GM23248 (cell line): ENCODE data around the gene ATP6V0A1. TPM values are rescaled to one million over a fixed set of nuclear protein-coding genes. Genes with fewer than 3 reads are reported as not detected.
"Not testable (repeated sequence)": the region's sequence is repeated elsewhere in the genome, so short reads cannot be mapped to it uniquely, and the experiment has no call there.

ENCODE experiments used
- DNase-seq: peaks from one replicate; pipeline ENCODE4 v3.0.0-alpha.2; 2015
- H2AFZ ChIP-seq: fragments of 200-600 bp; sonication (generic); 2 replicates; pipeline ENCODE4 v1.6.1; 2016; ENCODE audit warnings: antibody characterized with exemption
- H3F3A ChIP-seq: fragments of 200-600 bp; sonication (generic); 2 replicates; pipeline ENCODE4 v1.6.1; 2016; ENCODE audit warnings: mild to moderate bottlenecking, antibody characterized with exemption, mixed run types; ENCODE audit not compliant: insufficient read depth
- H3K27ac ChIP-seq: fragments of 200-600 bp; sonication (generic); 2 replicates; pipeline ENCODE4 v1.5.1; 2016; ENCODE audit warnings: mild to moderate bottlenecking
- H3K27me3 ChIP-seq: fragments of 200-600 bp; sonication (generic); replicated peaks from 2 replicates; pipeline ENCODE4 v1.6.1; 2016; ENCODE audit warnings: mild to moderate bottlenecking; ENCODE audit not compliant: insufficient read depth
- H3K36me3 ChIP-seq: fragments of 200-600 bp; sonication (generic); 2 replicates; pipeline ENCODE4 v1.6.1; 2016; ENCODE audit warnings: low read depth, mild to moderate bottlenecking
- H3K4me1 ChIP-seq: fragments of 200-600 bp; sonication (generic); 2 replicates; pipeline ENCODE4 v1.6.1; 2016; ENCODE audit warnings: mild to moderate bottlenecking; ENCODE audit not compliant: insufficient read depth
- H3K4me2 ChIP-seq: fragments of 200-600 bp; sonication (generic); one replicate; pipeline ENCODE4 v1.6.1; 2016; ENCODE audit warnings: mild to moderate bottlenecking; ENCODE audit not compliant: unreplicated experiment
- H3K4me3 ChIP-seq: fragments of 200-600 bp; sonication (generic); 2 replicates; pipeline ENCODE4 v1.5.1; 2016; ENCODE audit warnings: mild to moderate bottlenecking
- H3K79me2 ChIP-seq: fragments of 200-600 bp; sonication (generic); 2 replicates; pipeline ENCODE4 v1.6.1; 2016; ENCODE audit warnings: mild to moderate bottlenecking; ENCODE audit not compliant: insufficient read depth
- H3K9ac ChIP-seq: fragments of 200-600 bp; sonication (generic); 2 replicates; pipeline ENCODE4 v1.6.1; 2016; ENCODE audit warnings: mild to moderate bottlenecking
- H3K9me2 ChIP-seq: fragments of 200-600 bp; sonication (generic); 2 replicates; pipeline ENCODE4 v1.6.1; 2016; ENCODE audit warnings: mixed run types, mild to moderate bottlenecking, moderate library complexity; ENCODE audit not compliant: insufficient read depth
- H3K9me3 ChIP-seq: fragments of 200-600 bp; sonication (generic); one replicate; pipeline ENCODE4 v1.6.1; 2017; ENCODE audit warnings: low read depth
- H4K20me1 ChIP-seq: fragments of 200-600 bp; sonication (generic); 2 replicates; pipeline ENCODE4 v1.6.0; 2016; ENCODE audit not compliant: insufficient read depth
- EZH2 ChIP-seq: fragments of 200-600 bp; sonication (generic); IDR thresholded peaks from 2 replicates; pipeline ENCODE4 v1.6.1; 2018; ENCODE audit warnings: antibody characterized with exemption, mild to moderate bottlenecking; ENCODE audit not compliant: insufficient read depth, poor library complexity, severe bottlenecking
- EZH2phosphoT487 ChIP-seq: fragments of 200-600 bp; sonication (generic); IDR thresholded peaks from 2 replicates; pipeline ENCODE4 v1.6.1; 2018; ENCODE audit warnings: antibody characterized with exemption, moderate library complexity, mild to moderate bottlenecking, low read depth; ENCODE audit not compliant: insufficient read depth
- WGBS, 2 experiments: methylation state at CpG; one replicate each; pipeline ENCODE4 v1.1.6; 2015 to 2017; ENCODE audit warnings: low lambda C conversion rate in 2 of 2, low coverage in 1 of 2; ENCODE audit errors: missing lambda C conversion rate in 2 of 2; 5-methylcytosine and 5-hydroxymethylcytosine counted together
- in situ Hi-C: fragments of 300-500 bp; cut with MboI; formaldehyde crosslinking; loops from 2 replicates; pipeline ENCODE4 v1.15.0; 2020
- polyA plus RNA-seq: library from polyadenylated mRNA; unstranded; fragments of >200 nt; fragmentation: Nextera tagmentation; extraction: Ambion mirVana; gene quantifications from 2 replicates; pipeline ENCODE4 v1.2.1, GENCODE V29; 2016
- total RNA-seq: library from RNA; depleted of rRNA; stranded (reverse); fragments of >200 nt; shearing (Covaris generic); gene quantifications from 2 replicates; pipeline ENCODE4 v1.2.3, GENCODE V29; 2014

ATP6V0A1 gene
- total and polyA plus RNA-seq, 2 experiments from 2014 or later: 15.3 to 26.0 TPM

DNA sequence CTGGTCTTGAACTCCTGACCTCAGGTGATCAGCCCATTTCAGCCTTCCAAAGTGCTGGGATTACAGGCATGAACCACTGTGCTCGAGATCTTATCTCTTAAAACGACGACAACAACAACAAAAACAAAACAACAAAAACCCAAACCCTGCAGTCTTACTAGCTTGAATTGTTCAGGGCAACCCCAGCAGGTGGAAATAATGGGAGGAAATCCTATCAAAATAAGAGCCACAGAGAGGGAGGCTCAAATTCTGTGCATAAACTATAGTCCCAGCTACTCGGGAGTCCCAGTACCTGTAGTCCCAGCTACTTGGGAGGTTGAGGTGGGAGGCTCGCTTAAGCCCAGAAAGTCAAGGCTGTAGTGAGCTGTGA is 16.5 kb upstream of the ATP6V0A1 start:
- 45 to 49% methylated on average over 5 of the region's 5 CpGs for WGBS, 2 experiments
- no peak for TF ChIP-seq EZH2phosphoT487
- TF ChIP-seq EZH2: no peak
- H3K9me2 ChIP-seq: no peaks in the 10 kb centered on the region
- H3K4me1 ChIP-seq: no peaks in the 10 kb centered on the region
- DNase-seq: no peak
- no peaks in the 10 kb centered on the region for H3K27me3 ChIP-seq
- H3K9me3 ChIP-seq: no peaks in the 10 kb centered on the region
- no peak overlapping the region for H3K4me2 ChIP-seq
- in situ Hi-C loops: no loop called here
- no peak overlapping the region for H3K9ac ChIP-seq
- no peaks in the 10 kb centered on the region for H3K79me2 ChIP-seq
- no peak overlapping the region for H2AFZ ChIP-seq
- H3K36me3 ChIP-seq: no peaks in the 10 kb centered on the region
- peaks cover 2% of the 10 kb centered on the region for H3F3A ChIP-seq
- H3K27ac ChIP-seq: no peak overlapping the region
- no peak overlapping the region for H3K4me3 ChIP-seq
- no peaks in the 10 kb centered on the region for H4K20me1 ChIP-seq

DNA sequence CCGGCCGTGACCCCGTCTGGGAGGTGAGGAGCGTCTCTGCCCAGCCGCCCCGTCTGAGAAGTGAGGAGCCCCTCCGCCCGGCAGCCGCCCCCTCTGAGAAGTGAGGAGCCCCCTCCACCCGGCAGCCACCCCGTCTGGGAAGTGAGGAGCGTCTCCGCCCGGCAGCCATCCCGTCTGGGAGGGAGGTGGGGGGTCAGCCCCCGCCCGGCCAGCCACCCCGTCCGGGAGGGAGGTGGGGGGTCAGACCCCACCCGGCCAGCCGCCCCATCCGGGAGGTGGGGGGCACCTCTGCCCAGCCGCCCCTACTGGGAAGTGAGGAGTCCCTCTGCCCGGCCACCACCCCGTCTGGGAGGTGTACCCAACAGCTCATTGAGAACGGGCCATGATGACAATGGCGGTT is 9.5 kb upstream of the ATP6V0A1 start:
- DNase-seq, H3K4me3 ChIP-seq, H3K4me2 ChIP-seq, H4K20me1 ChIP-seq, H2AFZ ChIP-seq, H3F3A ChIP-seq, H3K9me2 ChIP-seq, H3K9me3 ChIP-seq, H3K79me2 ChIP-seq, H3K27ac ChIP-seq, H3K9ac ChIP-seq, H3K36me3 ChIP-seq, in situ Hi-C loops, H3K27me3 ChIP-seq, H3K4me1 ChIP-seq: not testable (repeated sequence)
- WGBS, 2 experiments: 93% methylated on average over 26 of the region's 27 CpGs; no CpG with 5 or more reads in 1 of the 2 experiments

- H3K36me3 ChIP-seq, H3K4me1 ChIP-seq, H3K4me3 ChIP-seq, in situ Hi-C loops, H3K9me3 ChIP-seq, H2AFZ ChIP-seq, H3K79me2 ChIP-seq, H3K9ac ChIP-seq, H3K27me3 ChIP-seq, H3K9me2 ChIP-seq, H3K27ac ChIP-seq, H3F3A ChIP-seq, DNase-seq, H3K4me2 ChIP-seq, H4K20me1 ChIP-seq: not testable (repeated sequence)
- WGBS, 2 experiments: no CpG with 5 or more reads among the region's 2 CpGs
Observed at GRCh38 chr17:42449838-42450237, 8.8 kb upstream of the ATP6V0A1 start.

- H3K36me3 ChIP-seq, H3K79me2 ChIP-seq, H3K9me3 ChIP-seq, H3K4me2 ChIP-seq, H4K20me1 ChIP-seq, H3K4me1 ChIP-seq, H3K27me3 ChIP-seq, DNase-seq, H3K9me2 ChIP-seq, H3K4me3 ChIP-seq, H3K27ac ChIP-seq, H2AFZ ChIP-seq, H3K9ac ChIP-seq, in situ Hi-C loops: not testable (repeated sequence)
- peaks cover 14% of the 10 kb centered on the region for H3F3A ChIP-seq
- 83 to 88% methylated on average over 5 of the region's 5 CpGs for WGBS, 2 experiments
Observed at GRCh38 chr17:42451270-42451669, 7.4 kb upstream of the ATP6V0A1 start.

DNA sequence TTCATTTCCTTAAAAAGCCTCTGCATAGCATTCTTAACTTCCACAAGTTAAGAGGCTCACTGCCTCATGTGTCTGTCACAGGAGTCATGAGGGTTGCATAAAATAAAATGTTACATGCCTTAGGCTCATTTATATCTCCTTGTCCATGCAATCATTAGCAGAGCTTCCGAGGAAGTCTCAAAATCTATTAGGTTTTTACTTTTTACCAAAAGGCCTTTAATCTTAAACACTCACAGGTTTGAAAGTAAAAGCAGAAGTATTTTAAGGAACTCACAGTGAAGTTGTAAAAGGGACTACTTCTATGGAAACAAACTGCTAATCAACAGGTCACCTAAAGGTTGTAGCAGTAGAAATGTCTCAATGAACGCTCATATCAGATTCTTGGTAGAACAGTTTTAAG is 5.2 kb upstream of the ATP6V0A1 start:
- Histone ChIP-seq H3F3A (peaks cover 30% of the 10 kb centered on the region), H3K27me3 (no peaks in the 10 kb centered on the region), H4K20me1 (no peaks in the 10 kb centered on the region), H3K4me2 (no peak overlapping the region), H3K27ac (no peak overlapping the region), H3K79me2 (no peaks in the 10 kb centered on the region), H3K4me1 (peaks cover 16% of the 10 kb centered on the region), H2AFZ (no peak overlapping the region), H3K9me2 (no peaks in the 10 kb centered on the region), H3K9me3 (no peaks in the 10 kb centered on the region), H3K36me3 (no peaks in the 10 kb centered on the region), H3K4me3 (no peak overlapping the region), H3K9ac (no peak overlapping the region)
- TF ChIP-seq EZH2 (no peak), EZH2phosphoT487 (no peak)
- in situ Hi-C loops: no loop called here
- 96 to 99% methylated on average over 2 of the region's 2 CpGs for WGBS, 2 experiments
- DNase-seq: no peak

DNA sequence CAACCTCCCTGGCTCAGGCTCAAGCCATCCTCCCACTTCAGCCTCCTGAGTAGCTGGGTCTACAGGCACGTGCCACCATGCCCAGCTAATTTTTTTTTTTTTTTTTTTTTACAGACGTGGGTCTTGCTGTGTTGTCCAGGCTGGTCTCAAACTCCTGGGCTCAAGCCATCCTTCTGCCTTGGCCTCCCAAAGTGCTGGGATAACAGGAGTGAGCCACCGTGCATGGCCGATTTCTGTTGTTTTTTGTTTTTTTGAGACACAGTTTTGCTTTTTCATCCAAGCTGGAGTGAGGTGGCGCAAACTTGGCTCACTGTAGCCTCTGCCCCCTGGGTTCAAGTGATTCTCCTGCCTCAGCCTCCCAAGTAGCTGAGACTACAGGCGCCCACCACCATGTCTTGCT is 3.7 kb upstream of the ATP6V0A1 start:
- H3K36me3 ChIP-seq, H3K9me3 ChIP-seq, DNase-seq, H3K27ac ChIP-seq, H3K27me3 ChIP-seq, H3K4me3 ChIP-seq, H3K9ac ChIP-seq, H4K20me1 ChIP-seq, H3K9me2 ChIP-seq, H3K79me2 ChIP-seq, in situ Hi-C loops, H3K4me2 ChIP-seq, H2AFZ ChIP-seq: not testable (repeated sequence)
- H3F3A ChIP-seq: peaks cover 42% of the 10 kb centered on the region
- H3K4me1 ChIP-seq: peaks cover 18% of the 10 kb centered on the region
- WGBS, 2 experiments: 88 to 89% methylated on average over 6 of the region's 6 CpGs
